IPS DF 6.9 (cell line): ENCODE results near the gene CADPS.

Experiments used
- DNase-seq: peaks from one replicate; pipeline ENCODE4 v3.0.0-alpha.2; 2013; ENCODE audit warnings: low read depth, low spot score
- H3K27ac ChIP-seq: one replicate; pipeline ENCODE4 v1.5.1; 2013; ENCODE audit warnings: low read length, control low read depth
- H3K27me3 ChIP-seq: 2 replicates; pipeline ENCODE4 v1.6.1; 2013; ENCODE audit warnings: mild to moderate bottlenecking, low read length; ENCODE audit not compliant: control insufficient read depth, insufficient read depth
- H3K36me3 ChIP-seq: 2 replicates; pipeline ENCODE4 v1.6.1; 2013; ENCODE audit warnings: low read length; ENCODE audit not compliant: control insufficient read depth, insufficient read depth
- H3K4me1 ChIP-seq: 2 replicates; pipeline ENCODE4 v1.6.1; 2013; ENCODE audit warnings: low read length; ENCODE audit not compliant: control insufficient read depth, insufficient read depth
- H3K4me3 ChIP-seq: 2 replicates; pipeline ENCODE4 v1.5.1; 2013; ENCODE audit warnings: mild to moderate bottlenecking, low read length
- H3K9me3 ChIP-seq: 2 replicates; pipeline ENCODE4 v1.6.1; 2013; ENCODE audit warnings: low read length, inconsistent platforms; ENCODE audit not compliant: control insufficient read depth, insufficient read depth
- WGBS: extraction: QIAGEN DNeasy Blood & Tissue Kit; methylation state at CpG from one replicate; pipeline ENCODE4 v1.1.7; 2013; ENCODE audit warnings: mixed read lengths, missing lambda C conversion rate; ENCODE audit not compliant: insufficient read length, insufficient coverage; 5-methylcytosine and 5-hydroxymethylcytosine counted together

The CADPS gene

DNA sequence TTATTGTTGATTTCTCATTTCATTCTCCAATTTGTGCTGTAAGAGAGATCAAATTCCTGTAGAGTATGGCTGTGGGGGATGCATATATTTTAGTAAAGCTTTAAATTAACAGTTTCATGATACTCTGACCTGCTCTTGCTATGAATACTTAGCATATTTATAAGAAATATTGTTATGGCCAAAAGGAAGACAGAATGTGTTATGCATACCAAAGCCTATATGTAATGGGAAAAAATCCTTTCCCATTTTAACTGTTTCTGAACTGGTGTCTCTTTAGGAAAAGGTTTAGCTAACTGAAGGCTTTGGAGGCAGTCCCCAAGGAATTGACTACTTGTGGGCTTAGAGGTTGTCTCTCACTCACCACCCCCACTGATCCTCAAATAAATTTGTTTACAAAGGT lies 59.2 kb downstream of the CADPS start:
- Histone ChIP-seq H3K27ac (no peak overlapping the region), H3K9me3 (no peaks in the 10 kb centered on the region), H3K36me3 (no peaks in the 10 kb centered on the region), H3K27me3 (no peaks in the 10 kb centered on the region), H3K4me1 (no peaks in the 10 kb centered on the region), H3K4me3 (no peak overlapping the region)
- no peak for DNase-seq

DNA sequence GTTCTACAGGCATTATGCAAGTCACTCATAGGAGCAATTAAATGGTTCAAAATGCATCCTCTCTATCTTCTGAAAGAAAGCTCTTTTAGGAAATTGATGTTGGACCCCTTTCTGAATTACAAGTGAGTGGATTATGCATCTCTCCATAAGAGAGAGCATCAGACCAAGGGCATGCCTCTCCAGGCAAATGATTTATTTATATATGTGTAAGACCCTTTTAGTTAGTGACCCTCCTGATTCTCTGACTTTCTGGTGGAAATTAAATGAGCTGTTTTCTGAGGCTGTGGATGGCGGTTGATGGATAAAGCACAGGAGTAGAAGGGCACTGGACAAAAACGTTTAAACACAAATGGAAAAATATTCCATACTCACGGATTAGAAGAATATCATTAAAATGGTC lies 62.6 kb downstream of the CADPS start:
- no peaks in the 10 kb centered on the region for H3K4me1 ChIP-seq
- no peaks in the 10 kb centered on the region for H3K27me3 ChIP-seq
- H3K9me3 ChIP-seq, result no peaks in the 10 kb centered on the region
- WGBS, result no CpG with 5 or more reads among the region's 3 CpGs
- H3K36me3 ChIP-seq, result no peaks in the 10 kb centered on the region
- H3K4me3 ChIP-seq, result no peak overlapping the region
- DNase-seq, result no peak
- no peak overlapping the region for H3K27ac ChIP-seq

- no peak for DNase-seq
- H3K36me3 ChIP-seq, result no peaks in the 10 kb centered on the region
- no peak overlapping the region for H3K27ac ChIP-seq
- no peak overlapping the region for H3K4me3 ChIP-seq
- H3K27me3 ChIP-seq, result no peaks in the 10 kb centered on the region
- H3K9me3 ChIP-seq, result no peaks in the 10 kb centered on the region
- H3K4me1 ChIP-seq, result no peaks in the 10 kb centered on the region
These were observed 64.1 kb downstream of the CADPS start for GRCh38 chr3:62811119-62811518.

GRCh38 chr3:62809369-62809768 lies 65.8 kb downstream of the CADPS start:
- Histone ChIP-seq H3K36me3 (no peaks in the 10 kb centered on the region), H3K4me1 (no peaks in the 10 kb centered on the region), H3K27ac (no peak overlapping the region), H3K9me3 (no peaks in the 10 kb centered on the region), H3K27me3 (no peaks in the 10 kb centered on the region), H3K4me3 (no peak overlapping the region)
- DNase-seq, result no peak
- WGBS, result no CpG with 5 or more reads among the region's 1 CpG

- no peaks in the 10 kb centered on the region for H3K36me3 ChIP-seq
- H3K4me3 ChIP-seq, result no peak overlapping the region
- H3K4me1 ChIP-seq, result no peaks in the 10 kb centered on the region
- DNase-seq, result no peak
- no peaks in the 10 kb centered on the region for H3K27me3 ChIP-seq
- no peak overlapping the region for H3K27ac ChIP-seq
- no CpG with 5 or more reads among the region's 2 CpGs for WGBS
- H3K9me3 ChIP-seq, result no peaks in the 10 kb centered on the region
These were observed 69.5 kb downstream of the CADPS start for GRCh38 chr3:62805580-62806277.

- Histone ChIP-seq H3K4me1 (no peaks in the 10 kb centered on the region), H3K4me3 (no peak overlapping the region), H3K9me3 (no peaks in the 10 kb centered on the region)
These were observed 70.1 kb downstream of the CADPS start for GRCh38 chr3:62805106-62805505.

GRCh38 chr3:62803276-62803675 lies 71.9 kb downstream of the CADPS start:
- H3K27me3 ChIP-seq, result no peaks in the 10 kb centered on the region
- no peak for DNase-seq
- H3K36me3 ChIP-seq, result no peaks in the 10 kb centered on the region
- no CpG with 5 or more reads among the region's 2 CpGs for whole genome bisulfite sequencing
- H3K4me1 ChIP-seq, result no peaks in the 10 kb centered on the region
- no peaks in the 10 kb centered on the region for H3K9me3 ChIP-seq
- no peak overlapping the region for H3K27ac ChIP-seq
- no peak overlapping the region for H3K4me3 ChIP-seq

More at GRCh38 chr3:62805106-62805505, 70.1 kb downstream of the CADPS start:
- Histone ChIP-seq H3K27ac (no peak overlapping the region), H3K27me3 (no peaks in the 10 kb centered on the region), H3K36me3 (no peaks in the 10 kb centered on the region)
- no peak for DNase-seq
- WGBS, result no CpG with 5 or more reads among the region's 5 CpGs

DNA sequence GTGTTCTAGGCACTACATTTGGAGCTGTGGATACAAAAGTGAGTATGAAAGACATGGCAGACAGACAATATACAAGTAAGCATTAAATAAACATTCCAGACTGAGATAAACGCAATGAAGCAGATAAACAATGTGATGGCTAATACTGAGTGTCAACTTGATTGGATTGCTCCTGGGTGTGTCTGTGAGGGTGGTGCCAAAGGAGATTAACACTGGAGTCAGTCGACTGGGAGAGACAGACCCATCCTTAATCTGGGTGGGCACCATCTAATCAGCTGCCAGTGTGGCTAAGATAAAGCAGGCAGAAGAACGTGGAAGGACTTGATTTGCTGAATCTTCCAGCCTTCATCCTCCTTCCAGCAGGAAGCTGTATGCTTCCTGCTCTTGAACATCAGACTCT lies 77.2 kb downstream of the CADPS start:
- Histone ChIP-seq H3K27ac (no peak overlapping the region), H3K4me3 (no peak overlapping the region), H3K36me3 (no peaks in the 10 kb centered on the region), H3K4me1 (0 out of 2 replicates have a peak, but pooled peaks cover 1% of the 10 kb centered on the region), H3K9me3 (no peaks in the 10 kb centered on the region), H3K27me3 (no peaks in the 10 kb centered on the region)
- DNase-seq, result no peak
- no CpG with 5 or more reads among the region's 3 CpGs for WGBS

DNA sequence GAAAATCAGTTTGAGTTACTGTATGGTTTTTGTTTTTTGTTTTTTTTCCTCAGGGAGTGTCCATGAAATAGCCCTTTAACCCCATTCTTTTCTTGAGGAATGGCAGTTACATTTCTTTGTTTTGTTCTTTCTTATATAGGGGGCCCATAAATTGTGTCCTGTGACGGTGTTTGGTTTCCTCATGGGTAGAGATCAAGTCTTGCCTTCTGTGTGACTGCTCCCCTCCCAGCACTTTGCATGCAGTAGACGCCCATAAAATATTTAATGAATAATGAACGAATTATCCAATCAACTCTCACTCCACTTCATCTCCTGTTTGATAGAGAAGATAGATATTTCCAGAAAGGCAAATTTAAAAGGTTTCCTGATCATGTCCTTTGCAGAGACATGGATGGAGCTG lies 78.1 kb downstream of the CADPS start:
- DNase-seq, result no peak
- no peaks in the 10 kb centered on the region for H3K9me3 ChIP-seq
- no CpG with 5 or more reads among the region's 3 CpGs for WGBS
- 0 out of 2 replicates have a peak, but pooled peaks cover 1% of the 10 kb centered on the region for H3K4me1 ChIP-seq
- no peak overlapping the region for H3K4me3 ChIP-seq
- no peaks in the 10 kb centered on the region for H3K36me3 ChIP-seq
- no peaks in the 10 kb centered on the region for H3K27me3 ChIP-seq
- H3K27ac ChIP-seq, result no peak overlapping the region

DNA sequence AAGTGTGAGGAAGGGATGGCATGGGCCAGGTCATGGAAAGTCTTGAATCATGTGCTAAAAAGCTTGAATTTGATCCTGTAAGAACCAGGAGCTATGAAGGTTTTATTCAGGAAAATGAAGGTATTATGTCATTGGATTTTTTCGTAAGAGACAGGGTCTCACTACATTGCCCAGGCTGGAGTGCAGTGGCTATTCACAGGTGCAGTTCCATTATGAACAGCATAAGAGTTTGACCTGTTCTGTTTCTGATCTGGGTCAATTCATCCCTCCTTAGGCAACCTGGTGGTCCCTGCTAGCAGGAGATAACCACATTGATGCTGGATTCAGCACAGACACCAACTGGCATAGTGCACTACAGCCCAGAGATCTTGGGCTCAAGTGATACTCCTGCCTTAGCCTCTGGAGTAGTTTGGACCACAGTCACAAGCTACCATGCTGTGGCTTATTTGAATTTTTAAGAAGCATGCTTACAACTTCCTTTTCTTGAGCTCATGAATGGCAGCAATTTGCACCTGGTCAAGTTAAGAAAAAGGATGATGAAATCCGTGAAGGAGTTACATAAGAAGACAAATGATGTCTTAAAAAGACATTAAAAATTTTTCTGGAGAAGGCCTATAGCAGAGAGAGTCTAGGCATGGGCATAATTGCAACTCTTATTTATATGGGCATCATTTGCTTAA lies 79.1 kb downstream of the CADPS start:
- Histone ChIP-seq H3K27ac (no peak overlapping the region), H3K27me3 (no peaks in the 10 kb centered on the region), H3K4me3 (no peak overlapping the region), H3K36me3 (no peaks in the 10 kb centered on the region), H3K9me3 (no peaks in the 10 kb centered on the region), H3K4me1 (0 out of 2 replicates have a peak, but pooled peaks cover 1% of the 10 kb centered on the region)
- no CpG with 5 or more reads among the region's 2 CpGs for WGBS
- peak; percentile 7 for DNase-seq

- DNase-seq, result no peak
- Histone ChIP-seq H3K27me3 (no peaks in the 10 kb centered on the region), H3K9me3 (no peaks in the 10 kb centered on the region), H3K4me1 (0 out of 2 replicates have a peak, but pooled peaks cover 1% of the 10 kb centered on the region), H3K4me3 (no peak overlapping the region), H3K36me3 (no peaks in the 10 kb centered on the region), H3K27ac (no peak overlapping the region)
- no CpG with 5 or more reads among the region's 2 CpGs for WGBS
These were observed 81.3 kb downstream of the CADPS start for GRCh38 chr3:62793946-62794345.
